GM18520 (cell line): ENCODE data around the gene DICER1.

Experiments
- ATAC-seq: cut with Tn5 transposase; IDR thresholded peaks from one replicate; pipeline ENCODE4 v1.9.1; 2021; ENCODE audit not compliant: unreplicated experiment

The DICER1 gene

GRCh38 chr14:95091581-95091980 lies 65.7 kb downstream of the DICER1 start:
- no peak for ATAC-seq

- no peak for ATAC-seq
These were observed 68.7 kb downstream of the DICER1 start for GRCh38 chr14:95088665-95089064.

- no peak for ATAC-seq
These were observed 69.7 kb downstream of the DICER1 start for GRCh38 chr14:95087619-95088018.

GRCh38 chr14:95085321-95085720 lies 72.0 kb downstream of the DICER1 start:
- ATAC-seq, result no peak

GRCh38 chr14:95078867-95079266 lies 78.5 kb downstream of the DICER1 start:
- ATAC-seq, result no peak

GRCh38 chr14:95077345-95077744 lies 80.0 kb downstream of the DICER1 start:
- no peak for ATAC-seq

- no peak for ATAC-seq
These were observed 81.5 kb downstream of the DICER1 start for GRCh38 chr14:95075789-95076188.

- no peak for ATAC-seq
These were observed 83.4 kb downstream of the DICER1 start for GRCh38 chr14:95073947-95074346.

GRCh38 chr14:95072310-95072905 lies 84.9 kb downstream of the DICER1 start:
- no peak for ATAC-seq

GRCh38 chr14:95071649-95072280 lies 85.6 kb downstream of the DICER1 start:
- no peak for ATAC-seq

GRCh38 chr14:95070748-95071435 lies 86.4 kb downstream of the DICER1 start:
- ATAC-seq, result no peak

GRCh38 chr14:95069547-95069946 lies 87.8 kb downstream of the DICER1 start:
- ATAC-seq, result no peak

GRCh38 chr14:95069018-95069417 lies 88.3 kb downstream of the DICER1 start:
- no peak for ATAC-seq

GRCh38 chr14:95068521-95068920 lies 88.8 kb downstream of the DICER1 start:
- no peak for ATAC-seq

GRCh38 chr14:95068080-95068479 lies 89.2 kb downstream of the DICER1 start:
- ATAC-seq, result no peak

GRCh38 chr14:95067526-95067925 lies 89.8 kb downstream of the DICER1 start:
- no peak for ATAC-seq

GRCh38 chr14:95066427-95066986 lies 90.8 kb downstream of the DICER1 start:
- no peak for ATAC-seq

- ATAC-seq, result no peak
These were observed 91.9 kb downstream of the DICER1 start for GRCh38 chr14:95065411-95065810.

- ATAC-seq, result no peak
These were observed 92.6 kb downstream of the DICER1 start for GRCh38 chr14:95064734-95065133.

- no peak for ATAC-seq
These were observed 93.1 kb downstream of the DICER1 start for GRCh38 chr14:95064256-95064655.

GRCh38 chr14:95063391-95063790 lies 93.9 kb downstream of the DICER1 start:
- ATAC-seq, result no peak

GRCh38 chr14:95062946-95063345 lies 94.4 kb downstream of the DICER1 start:
- no peak for ATAC-seq
